ENCODE data around the gene RING1. TPM values are rescaled to one million over a fixed set of nuclear protein-coding genes. Genes with fewer than 3 reads are reported as not detected.
A peak's percentile ranks its signal among the peaks of the same experiment; 100 is the strongest.

RING1 gene
- total RNA-seq, 8 experiments from 2014 or later, result 17.2 to 43.0 (median 34.5) TPM

DNA sequence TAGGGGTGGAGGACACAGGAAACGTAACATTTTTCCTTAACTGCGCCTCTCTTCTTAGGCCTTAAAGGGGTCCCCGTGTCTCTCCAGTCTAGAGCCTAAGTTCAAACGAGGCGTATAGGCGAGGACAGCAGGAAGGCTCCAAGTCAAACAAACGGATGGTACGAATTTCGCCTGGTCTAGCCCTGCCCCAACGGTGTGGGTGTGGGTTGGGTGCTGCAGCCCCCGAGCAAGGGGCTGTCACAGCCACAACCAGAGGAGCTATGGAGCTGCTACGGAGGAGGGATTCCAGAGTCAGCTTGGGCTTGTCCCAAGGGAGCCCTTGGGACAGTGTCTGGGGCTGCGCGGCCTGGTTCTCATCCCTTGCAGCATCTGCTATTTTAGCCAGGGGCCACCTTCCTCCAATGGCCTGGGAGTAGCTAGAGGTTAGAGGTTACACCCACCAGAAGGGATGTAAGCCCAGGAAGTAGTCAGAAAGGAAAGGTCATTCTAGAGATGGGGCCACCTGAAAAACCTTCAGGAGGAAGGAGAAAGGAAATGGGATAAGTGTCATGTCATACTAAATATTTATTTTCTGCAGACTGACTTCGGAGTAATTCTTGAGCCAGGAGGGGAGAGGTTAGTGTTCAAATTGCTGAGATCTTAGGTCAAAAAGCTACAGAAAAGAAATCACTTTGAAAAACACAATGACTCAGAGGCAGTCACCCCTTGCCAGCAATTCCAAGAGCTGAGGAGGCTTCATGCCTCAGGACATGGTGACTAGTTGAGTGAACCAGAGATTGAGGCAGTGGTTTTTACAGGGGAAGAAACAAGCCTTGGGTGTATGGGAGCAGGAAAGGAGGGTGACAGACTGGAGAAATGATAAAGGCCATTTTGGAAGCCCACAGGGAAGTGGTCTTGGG, 41.7 kb downstream of the RING1 start:
- ATAC-seq (replicated peaks in 6 of 8), result peak in 6 of 8 experiments; percentile 0 to 22 (median 15)

GRCh38 chr6:33250731-33251130, 42.4 kb downstream of the RING1 start:
- Histone ChIP-seq H3K4me3 (no peak overlapping the region), H3K4me1 (replicated peaks in 1 of 2) (peaks cover 12 to 14% of the 10 kb centered on the region in 2 donors), H3K27ac (no peak overlapping the region)
- in situ Hi-C loops (cut with MboI; ENCODE audit: low pct_unique_long_range_greater_than_20kb in 2 of 9, low sequenced_read_pairs in 9 of 9, unreplicated experiment in 9 of 9), result no loop called here
- WGBS, 10 experiments, result 90 to 100% (median 97%) methylated on average over 1 to 11 of the region's 13 CpGs; no CpG with 5 or more reads in 3 of the 10 experiments
- ATAC-seq (replicated peaks in 6 of 8), result no peak

More for the DNA sequence above, 41.7 kb downstream of the RING1 start:
- Histone ChIP-seq H3K27ac (peak overlapping the region; percentile 63 to 82), H3K4me3 (peak overlapping the region; percentile 38 to 52 (median 45)), H3K4me1 (replicated peaks in 1 of 2) (peaks cover 12 to 14% of the 10 kb centered on the region in 2 donors)
- WGBS, 10 experiments, result 0 to 55% (median 23%) methylated on average over 1 to 11 of the region's 15 CpGs; no CpG with 5 or more reads in 2 of the 10 experiments
- in situ Hi-C loops (cut with MboI; ENCODE audit: low pct_unique_long_range_greater_than_20kb in 2 of 9, low sequenced_read_pairs in 9 of 9, unreplicated experiment in 9 of 9), result loop anchor here in 7 of 9 experiments (5.0 to 25.0 kb wide), 4 partner anchors 83 to 238 kb away; partner anchors contain the start of gene HLA-DOA (in 5 of the 7)

DNA sequence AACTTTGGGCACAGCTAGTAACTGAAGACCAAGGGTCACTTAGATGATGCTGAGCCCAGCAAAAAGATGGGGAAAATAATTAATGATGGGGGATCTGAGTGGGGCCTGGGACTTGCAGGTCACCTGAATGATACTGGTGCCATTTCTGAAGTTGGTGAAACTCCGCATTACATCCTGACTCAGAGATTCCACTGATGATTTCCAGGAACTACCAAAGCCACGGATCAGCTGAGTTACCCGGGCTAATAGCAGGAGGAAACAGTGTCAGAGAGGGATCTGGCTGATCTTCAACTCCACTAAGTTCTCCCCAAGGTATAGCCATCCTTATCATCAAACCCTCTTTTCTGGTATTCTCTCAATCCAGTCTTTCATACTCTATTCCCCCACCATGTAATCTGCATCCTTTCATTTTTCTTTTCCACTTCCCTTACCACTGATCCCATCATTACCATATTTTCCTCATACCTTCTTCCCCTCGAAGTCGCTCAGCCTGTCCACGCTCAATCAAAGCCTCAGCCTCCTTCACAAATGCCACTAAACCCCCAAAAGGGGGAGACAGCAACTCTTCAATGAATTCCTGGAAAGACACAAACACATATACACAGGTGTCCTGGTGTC, 43.2 kb downstream of the RING1 start:
- in situ Hi-C loops (cut with MboI; ENCODE audit: low pct_unique_long_range_greater_than_20kb in 2 of 9, low sequenced_read_pairs in 9 of 9, unreplicated experiment in 9 of 9), result no loop called here
- H3K4me3 ChIP-seq, result no peak overlapping the region
- no peak for ATAC-seq (replicated peaks in 6 of 8)
- no peak overlapping the region for H3K27ac ChIP-seq
- 51 to 100% (median 94%) methylated on average over 3 to 6 of the region's 6 CpGs for WGBS, 10 experiments
- H3K4me1 ChIP-seq (replicated peaks in 1 of 2), result peaks cover 12 to 14% of the 10 kb centered on the region in 2 donors

DNA sequence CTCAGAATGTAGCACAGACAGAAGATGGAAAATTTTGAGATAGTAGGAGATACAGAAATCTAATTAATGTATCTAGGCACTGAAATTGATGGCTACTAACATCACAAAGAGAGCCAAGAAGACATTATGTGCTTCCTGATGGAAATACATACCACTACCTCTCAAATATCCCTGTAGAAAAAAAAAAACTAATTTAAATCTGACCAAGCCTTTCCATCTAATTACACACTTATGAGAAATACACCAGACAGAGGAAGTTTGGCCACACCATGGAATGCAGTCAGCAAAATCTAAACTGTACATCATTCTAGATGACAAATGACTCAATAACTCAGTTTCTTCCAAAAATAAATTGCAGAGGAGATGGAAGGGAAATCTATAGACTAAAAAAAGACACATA, 44.5 kb downstream of the RING1 start:
- H3K4me3 ChIP-seq, result no peak overlapping the region
- no peak for ATAC-seq (replicated peaks in 6 of 8)
- in situ Hi-C loops (cut with MboI; ENCODE audit: low pct_unique_long_range_greater_than_20kb in 2 of 9, low sequenced_read_pairs in 9 of 9, unreplicated experiment in 9 of 9), result no loop called here
- peaks cover 12% of the 10 kb centered on the region in 2 donors for H3K4me1 ChIP-seq (replicated peaks in 1 of 2)
- H3K27ac ChIP-seq, result no peak overlapping the region

- ATAC-seq (replicated peaks in 6 of 8), result no peak
- peaks cover 9 to 10% of the 10 kb centered on the region in 2 donors for H3K4me1 ChIP-seq (replicated peaks in 1 of 2)
- no peak overlapping the region for H3K4me3 ChIP-seq
- in situ Hi-C loops (cut with MboI; ENCODE audit: low pct_unique_long_range_greater_than_20kb in 2 of 9, low sequenced_read_pairs in 9 of 9, unreplicated experiment in 9 of 9), result no loop called here
- no peak overlapping the region for H3K27ac ChIP-seq
- WGBS, 10 experiments, result 81 to 100% (median 84%) methylated on average over 1 to 4 of the region's 4 CpGs; no CpG with 5 or more reads in 4 of the 10 experiments
These were observed 46.3 kb downstream of the RING1 start for GRCh38 chr6:33254591-33254990.

DNA sequence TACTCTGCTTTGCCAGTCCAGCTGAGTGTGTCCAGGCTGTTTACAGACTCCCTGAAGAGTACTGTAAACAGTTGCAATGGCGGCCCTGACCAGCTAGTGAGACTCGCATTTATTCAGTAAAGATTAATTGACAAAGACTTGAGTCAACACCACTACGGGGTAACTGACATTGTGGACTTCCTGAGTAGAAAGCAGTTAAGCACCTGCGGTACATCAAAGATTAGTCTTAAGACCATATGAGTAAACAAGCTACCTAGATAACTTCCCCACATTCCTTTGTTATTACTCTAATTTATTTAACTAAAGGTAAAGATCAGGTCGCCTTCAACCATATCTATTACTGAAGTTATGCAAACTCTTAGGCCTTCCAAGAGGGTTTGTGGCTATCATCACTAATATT, 50.7 kb downstream of the RING1 start:
- Histone ChIP-seq H3K4me3 (no peak overlapping the region), H3K4me1 (replicated peaks in 1 of 2) (no peaks in the 10 kb centered on the region), H3K27ac (no peak overlapping the region)
- peak in 1 of 8 experiments; percentile 14 for ATAC-seq (replicated peaks in 6 of 8)
- in situ Hi-C loops (cut with MboI; ENCODE audit: low pct_unique_long_range_greater_than_20kb in 2 of 9, low sequenced_read_pairs in 9 of 9, unreplicated experiment in 9 of 9), result no loop called here
- 72 to 100% (median 94%) methylated on average over 2 to 5 of the region's 5 CpGs; no CpG with 5 or more reads in 2 of the 10 experiments for WGBS, 10 experiments

Other genes with a start within 250 kb of the RING1 start
- 100 to 1,000 TPM; 124 to 401 (median 193) TPM for gene BRD2, start 239.9 kb upstream of the RING1 start, total RNA-seq
- 1 to 10 TPM in 1 of 8 experiments, under 1 TPM in 7; 0.21 to 1.3 (median 0.54) TPM for gene HLA-DOA, start 198.9 kb upstream of the RING1 start, total RNA-seq
- gene HLA-DPA1, start 134.9 kb upstream of the RING1 start, total RNA-seq, result 1 to 10 TPM in 2 of 8 experiments, under 1 TPM in 6; 0.09 to 6.9 (median 0.40) TPM
- gene HLA-DPB1, start 132.5 kb upstream of the RING1 start, total RNA-seq, result 10 to 100 TPM in 1 of 8 experiments, 1 to 10 TPM in 6, under 1 TPM in 1; 0.55 to 16.5 (median 2.1) TPM
- 1 to 10 TPM in 7 of 8 experiments, under 1 TPM in 1; 0.71 to 3.4 (median 2.0) TPM for gene COL11A2, start 16.0 kb upstream of the RING1 start, total RNA-seq
- 10 to 100 TPM; 19.3 to 52.0 (median 35.4) TPM for gene RXRB, start 7.8 kb upstream of the RING1 start, total RNA-seq
- 100 to 1,000 TPM in 6 of 8 experiments, 10 to 100 TPM in 2; 69.2 to 143 (median 132) TPM for gene SLC39A7, start 7.6 kb upstream of the RING1 start, total RNA-seq
- gene HSD17B8, start 3.8 kb upstream of the RING1 start, total RNA-seq, result 10 to 100 TPM in 4 of 8 experiments, 1 to 10 TPM in 4; 8.7 to 26.6 (median 9.9) TPM
- 10 to 100 TPM; 21.8 to 66.1 (median 33.8) TPM for gene VPS52, start 63.4 kb downstream of the RING1 start, total RNA-seq
- gene RPS18, start 63.6 kb downstream of the RING1 start, total RNA-seq, result 1,000 to 10,000 TPM; 3,773 to 8,538 (median 6,042) TPM
- 1 to 10 TPM; 1.5 to 6.0 (median 5.1) TPM for gene B3GALT4, start 68.6 kb downstream of the RING1 start, total RNA-seq
- 100 to 1,000 TPM in 3 of 8 experiments, 10 to 100 TPM in 5; 31.4 to 108 (median 50.5) TPM for gene WDR46, start 80.7 kb downstream of the RING1 start, total RNA-seq
- gene PFDN6, start 81.1 kb downstream of the RING1 start, total RNA-seq, result 100 to 1,000 TPM in 6 of 8 experiments, 10 to 100 TPM in 2; 88.9 to 168 (median 116) TPM
- 10 to 100 TPM; 11.4 to 80.6 (median 27.8) TPM for gene RGL2, start 90.4 kb downstream of the RING1 start, total RNA-seq
- gene TAPBP, start 105.6 kb downstream of the RING1 start, total RNA-seq, result 10 to 100 TPM in 5 of 8 experiments, 1 to 10 TPM in 3; 5.2 to 95.0 (median 41.9) TPM
- gene ZBTB22, start 109.2 kb downstream of the RING1 start, total RNA-seq, result 10 to 100 TPM in 7 of 8 experiments, 1 to 10 TPM in 1; 9.5 to 27.4 (median 18.9) TPM
- 10 to 100 TPM; 21.4 to 63.6 (median 37.4) TPM for gene DAXX, start 114.5 kb downstream of the RING1 start, total RNA-seq
- 10 to 100 TPM in 3 of 8 experiments, 1 to 10 TPM in 5; 1.1 to 49.4 (median 2.5) TPM for gene KIFC1, start 183.3 kb downstream of the RING1 start, total RNA-seq
- gene PHF1, start 202.5 kb downstream of the RING1 start, total RNA-seq, result 10 to 100 TPM; 24.3 to 63.6 (median 44.4) TPM
- gene CUTA, start 209.6 kb downstream of the RING1 start, total RNA-seq, result 100 to 1,000 TPM; 196 to 327 (median 271) TPM
- gene SYNGAP1, start 211.6 kb downstream of the RING1 start, total RNA-seq, result 10 to 100 TPM in 7 of 8 experiments, 1 to 10 TPM in 1; 5.4 to 21.0 (median 12.9) TPM
- 10 to 100 TPM in 1 of 8 experiments, 1 to 10 TPM in 7; 4.2 to 12.5 (median 8.1) TPM for gene ZBTB9, start 246.1 kb downstream of the RING1 start, total RNA-seq